Hematopoietic multipotent progenitor cell (in vitro differentiated cells): ENCODE data around the gene EHMT1. TPM values are rescaled to one million over a fixed set of nuclear protein-coding genes. Genes with fewer than 3 reads are reported as not detected.
"Not testable (repeated sequence)": the region's sequence is repeated elsewhere in the genome, so short reads cannot be mapped to it uniquely, and the experiment has no call there.

ENCODE experiments used
- DNase-seq, 3 donors: peaks; one replicate each; pipeline ENCODE4 v3.0.0-alpha.2; 2011 to 2015; ENCODE audit warnings: low read depth in 2 of 3, low spot score in 2 of 3
- total RNA-seq: library from RNA; depleted of rRNA; stranded (reverse); fragments of >200 nt; gene quantifications from one replicate; pipeline ENCODE4 v1.2.3, GENCODE V29; 2012

The EHMT1 gene
- total RNA-seq, 1 donor = 119 TPM

- DNase-seq = no peak
Measured at GRCh38 chr9:137798142-137798541, 179.3 kb downstream of the EHMT1 start.

GRCh38 chr9:137798901-137799629 is 180.3 kb downstream of the EHMT1 start:
- DNase-seq = no peak

GRCh38 chr9:137799630-137799983 is 180.8 kb downstream of the EHMT1 start:
- DNase-seq = no peak

- DNase-seq = no peak
Measured at GRCh38 chr9:137800196-137801022, 181.6 kb downstream of the EHMT1 start.

- no peak for DNase-seq
Measured at GRCh38 chr9:137801023-137801319, 182.2 kb downstream of the EHMT1 start.

GRCh38 chr9:137802021-137802420 is 183.2 kb downstream of the EHMT1 start:
- no peak for DNase-seq

- no peak for DNase-seq
Measured at GRCh38 chr9:137802521-137803243, 183.9 kb downstream of the EHMT1 start.

GRCh38 chr9:137804908-137805630 is 186.3 kb downstream of the EHMT1 start:
- DNase-seq = no peak

GRCh38 chr9:137807721-137808703 is 189.2 kb downstream of the EHMT1 start:
- DNase-seq = peak in 1 of 3 donors; percentile 52

- no peak for DNase-seq
Measured at GRCh38 chr9:137809040-137809576, 190.3 kb downstream of the EHMT1 start.

- DNase-seq = not testable (repeated sequence)
Measured at GRCh38 chr9:137809726-137810450, 191.1 kb downstream of the EHMT1 start.

- no peak for DNase-seq
Measured at GRCh38 chr9:137811283-137811870, 192.6 kb downstream of the EHMT1 start.

- no peak for DNase-seq
Measured at GRCh38 chr9:137812356-137813023, 193.7 kb downstream of the EHMT1 start.

- no peak for DNase-seq
Measured at GRCh38 chr9:137813167-137813566, 194.4 kb downstream of the EHMT1 start.

GRCh38 chr9:137813651-137814415 is 195.0 kb downstream of the EHMT1 start:
- DNase-seq = no peak

- DNase-seq = no peak
Measured at GRCh38 chr9:137814436-137814835, 195.6 kb downstream of the EHMT1 start.

GRCh38 chr9:137814841-137815240 is 196.0 kb downstream of the EHMT1 start:
- no peak for DNase-seq
